Natural killer cell (primary cell): ENCODE measurements around the gene PATJ. TPM values are rescaled to one million over a fixed set of nuclear protein-coding genes. Genes with fewer than 3 reads are reported as not detected.

Experiments used
- ATAC-seq, 3 donors: fragments of 150-1000 bp in 2 of 3; fragments of 200-7000 bp in 1 of 3; cut with Tn5 transposase; 1 replicate in 1 of 3; 2 replicates in 2 of 3; pipeline ENCODE4 v1.10.0; 2021; ENCODE audit warnings: mild to moderate bottlenecking in 2 of 3, moderate library complexity in 2 of 3
- DNase-seq, 2 donors: peaks; one replicate each; pipeline versions ENCODE4 v3.0.0 to v3.0.0-alpha.2; 2013 to 2021; ENCODE audit warnings: mixed read lengths in 1 of 2
- H3K27ac ChIP-seq: one replicate; pipeline ENCODE4 v1.5.1; 2013; ENCODE audit warnings: mild to moderate bottlenecking, low read length
- H3K27me3 ChIP-seq: one replicate; pipeline ENCODE4 v1.6.1; 2013; ENCODE audit warnings: low read length; ENCODE audit not compliant: control insufficient read depth, insufficient read depth
- H3K36me3 ChIP-seq: one replicate; pipeline ENCODE4 v1.6.1; 2013; ENCODE audit warnings: low read length; ENCODE audit not compliant: control insufficient read depth, insufficient read depth
- H3K4me1 ChIP-seq: one replicate; pipeline ENCODE4 v1.6.1; 2013; ENCODE audit warnings: low read length; ENCODE audit not compliant: control insufficient read depth, insufficient read depth
- H3K4me3 ChIP-seq: one replicate; pipeline ENCODE4 v1.5.1; 2013; ENCODE audit warnings: low read length
- H3K9me3 ChIP-seq: one replicate; pipeline ENCODE4 v1.6.1; 2013; ENCODE audit warnings: low read length; ENCODE audit not compliant: control insufficient read depth, insufficient read depth
- H3K27ac Mint-ChIP-seq, 2 donors: one replicate each; pipeline ENCODE4 v1.8.0; 2022; ENCODE audit warnings: mild to moderate bottlenecking in 2 of 2, mixed read lengths in 2 of 2, moderate library complexity in 1 of 2
- H3K27me3 Mint-ChIP-seq, 2 donors: one replicate each; pipeline ENCODE4 v1.8.0; 2022; ENCODE audit warnings: low read depth in 2 of 2, mixed read lengths in 2 of 2
- H3K36me3 Mint-ChIP-seq: one replicate; pipeline ENCODE4 v1.8.0; 2022; ENCODE audit warnings: mixed read lengths
- H3K4me1 Mint-ChIP-seq, 2 donors: one replicate each; pipeline ENCODE4 v1.8.0; 2022; ENCODE audit warnings: mixed read lengths in 2 of 2
- H3K4me3 Mint-ChIP-seq: one replicate; pipeline ENCODE4 v1.8.0; 2022; ENCODE audit warnings: mild to moderate bottlenecking, moderate library complexity, mixed read lengths
- H3K9me3 Mint-ChIP-seq, 2 donors: one replicate each; pipeline ENCODE4 v1.8.0; 2022; ENCODE audit warnings: mixed read lengths in 2 of 2
- WGBS: methylation state at CpG from one replicate; pipeline ENCODE4 v1.1.7; 2013; ENCODE audit warnings: missing lambda C conversion rate; ENCODE audit not compliant: insufficient coverage; 5-methylcytosine and 5-hydroxymethylcytosine counted together
- intact Hi-C: fragments of 100-400 bp; cut with micrococcal nuclease; formaldehyde crosslinking; loops from one replicate; pipeline ENCODE4 v1.14.2; 2022
- total RNA-seq, 4 donors: library from RNA; stranded (reverse); fragments of 120-200 nt in 1 of 4; gene quantifications; one replicate each; pipeline versions ENCODE4 v1.2.3 to v1.2.4, GENCODE V29; 2013 to 2022
- TF ChIP-seq, protein P1 (sequence below): fragments of 200-600 bp; IDR thresholded peaks from one replicate; pipeline ENCODE4 v1.8.0; 2022; ENCODE audit warnings: antibody characterized with exemption

PATJ gene
- total RNA-seq, 3 donors from 2014 or later (not counting 1 experiment from before 2014, with no cell fraction given), result 15.0 to 18.5 (median 16.7) TPM

DNA sequence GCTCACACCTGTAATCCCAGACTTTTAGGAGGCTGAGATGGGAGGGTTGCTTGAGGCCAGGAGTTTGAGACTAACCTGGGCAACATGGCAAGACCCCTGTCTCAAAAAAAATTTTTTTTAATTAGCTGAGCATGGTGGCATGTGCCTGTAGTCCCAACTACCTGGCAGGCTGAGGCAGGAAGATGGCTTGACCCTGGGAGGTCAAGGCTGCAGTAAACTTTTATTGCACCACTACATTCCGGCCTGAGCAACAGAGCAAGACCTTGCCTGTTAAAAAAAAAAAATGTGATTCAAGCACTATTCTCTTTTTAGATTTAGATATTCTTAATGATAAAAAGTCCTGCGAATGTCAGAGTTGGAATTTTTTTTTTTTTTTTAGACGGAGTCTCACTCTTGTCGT lies 349.8 kb downstream of the PATJ start:
- 100% methylated on average over 1 of the region's 4 CpGs for WGBS
- Histone ChIP-seq H3K4me3 (no peak overlapping the region), H3K36me3 (no peaks in the 10 kb centered on the region), H3K4me1 (no peaks in the 10 kb centered on the region), H3K27me3 (no peaks in the 10 kb centered on the region), H3K9me3 (no peaks in the 10 kb centered on the region), H3K27ac (no peak overlapping the region)
- ATAC-seq, result no peak
- H3K27ac Mint-ChIP-seq, result no peak overlapping the region
- H3K4me3 Mint-ChIP-seq, result no peak overlapping the region
- intact Hi-C loops, result no loop called here
- TF ChIP-seq, protein P1, sequence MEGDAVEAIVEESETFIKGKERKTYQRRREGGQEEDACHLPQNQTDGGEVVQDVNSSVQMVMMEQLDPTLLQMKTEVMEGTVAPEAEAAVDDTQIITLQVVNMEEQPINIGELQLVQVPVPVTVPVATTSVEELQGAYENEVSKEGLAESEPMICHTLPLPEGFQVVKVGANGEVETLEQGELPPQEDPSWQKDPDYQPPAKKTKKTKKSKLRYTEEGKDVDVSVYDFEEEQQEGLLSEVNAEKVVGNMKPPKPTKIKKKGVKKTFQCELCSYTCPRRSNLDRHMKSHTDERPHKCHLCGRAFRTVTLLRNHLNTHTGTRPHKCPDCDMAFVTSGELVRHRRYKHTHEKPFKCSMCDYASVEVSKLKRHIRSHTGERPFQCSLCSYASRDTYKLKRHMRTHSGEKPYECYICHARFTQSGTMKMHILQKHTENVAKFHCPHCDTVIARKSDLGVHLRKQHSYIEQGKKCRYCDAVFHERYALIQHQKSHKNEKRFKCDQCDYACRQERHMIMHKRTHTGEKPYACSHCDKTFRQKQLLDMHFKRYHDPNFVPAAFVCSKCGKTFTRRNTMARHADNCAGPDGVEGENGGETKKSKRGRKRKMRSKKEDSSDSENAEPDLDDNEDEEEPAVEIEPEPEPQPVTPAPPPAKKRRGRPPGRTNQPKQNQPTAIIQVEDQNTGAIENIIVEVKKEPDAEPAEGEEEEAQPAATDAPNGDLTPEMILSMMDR, result no peak
- no peaks in the 10 kb centered on the region for H3K9me3 Mint-ChIP-seq
- no peaks in the 10 kb centered on the region for H3K27me3 Mint-ChIP-seq
- DNase-seq, result no peak
- H3K36me3 Mint-ChIP-seq, result no peaks in the 10 kb centered on the region
- no peaks in the 10 kb centered on the region for H3K4me1 Mint-ChIP-seq

DNA sequence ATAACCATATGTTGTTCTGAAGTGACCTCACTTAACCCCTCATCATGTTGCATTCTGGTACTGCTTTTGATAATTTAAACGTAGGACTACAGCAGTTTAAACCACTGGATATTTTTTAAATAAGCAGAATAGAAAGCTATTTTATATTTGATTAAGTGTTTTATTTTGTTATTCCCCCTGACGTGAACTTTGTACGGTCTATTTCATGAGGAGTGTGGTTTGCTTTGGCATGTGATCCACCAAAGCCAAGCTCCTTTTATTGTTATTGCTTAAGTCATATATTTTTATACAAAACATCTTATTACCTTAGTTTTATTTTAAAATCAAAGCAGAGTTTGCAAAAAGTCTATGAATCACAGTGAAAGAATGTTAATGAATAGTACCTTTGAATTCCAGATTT lies 351.0 kb downstream of the PATJ start:
- Mint-ChIP-seq H3K4me3 (no peak overlapping the region), H3K36me3 (no peaks in the 10 kb centered on the region), H3K27me3 (no peaks in the 10 kb centered on the region), H3K4me1 (no peaks in the 10 kb centered on the region), H3K27ac (no peak overlapping the region), H3K9me3 (no peaks in the 10 kb centered on the region)
- H3K9me3 ChIP-seq, result no peaks in the 10 kb centered on the region
- TF ChIP-seq, protein P1, result no peak
- no peaks in the 10 kb centered on the region for H3K36me3 ChIP-seq
- DNase-seq, result no peak
- H3K4me3 ChIP-seq, result no peak overlapping the region
- WGBS, result 100% methylated on average over 2 of the region's 3 CpGs
- no peaks in the 10 kb centered on the region for H3K27me3 ChIP-seq
- no peak overlapping the region for H3K27ac ChIP-seq
- no peaks in the 10 kb centered on the region for H3K4me1 ChIP-seq
- intact Hi-C loops, result no loop called here
- ATAC-seq, result no peak

DNA sequence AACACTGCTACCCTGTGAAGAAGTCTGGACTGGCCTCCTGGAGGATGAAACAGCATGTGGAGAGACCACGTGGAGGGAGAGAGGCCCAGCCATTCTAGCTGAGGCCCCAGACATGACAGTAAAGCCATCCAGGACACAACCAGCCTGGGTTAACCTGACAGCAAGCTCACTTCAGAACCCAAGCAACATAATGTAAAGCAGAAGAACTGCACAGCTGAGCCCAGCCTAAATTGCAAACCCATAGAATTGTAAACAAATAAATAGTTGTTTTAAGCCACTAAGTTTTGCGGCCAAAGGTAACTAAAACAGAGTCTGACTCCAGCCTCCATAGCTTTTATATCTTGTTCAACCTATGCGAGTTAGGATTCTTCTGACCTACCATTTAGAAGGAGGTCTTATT lies 355.2 kb downstream of the PATJ start:
- H3K4me3 Mint-ChIP-seq, result no peak overlapping the region
- H3K9me3 Mint-ChIP-seq, result no peaks in the 10 kb centered on the region
- Histone ChIP-seq H3K27ac (no peak overlapping the region), H3K36me3 (no peaks in the 10 kb centered on the region), H3K4me3 (no peak overlapping the region), H3K9me3 (no peaks in the 10 kb centered on the region), H3K4me1 (no peaks in the 10 kb centered on the region), H3K27me3 (no peaks in the 10 kb centered on the region)
- DNase-seq, result no peak
- TF ChIP-seq, protein P1, result no peak
- intact Hi-C loops, result no loop called here
- 87% methylated on average over 2 of the region's 3 CpGs for WGBS
- H3K4me1 Mint-ChIP-seq, result no peaks in the 10 kb centered on the region
- H3K27me3 Mint-ChIP-seq, result no peaks in the 10 kb centered on the region
- no peak for ATAC-seq
- H3K27ac Mint-ChIP-seq, result no peak overlapping the region
- no peaks in the 10 kb centered on the region for H3K36me3 Mint-ChIP-seq

GRCh38 chr1:62100442-62100841 lies 358.2 kb downstream of the PATJ start:
- H3K27me3 ChIP-seq, result no peaks in the 10 kb centered on the region
- no peaks in the 10 kb centered on the region for H3K4me1 ChIP-seq
- H3K36me3 ChIP-seq, result no peaks in the 10 kb centered on the region
- 100% methylated on average over 1 of the region's 2 CpGs for WGBS
- H3K9me3 ChIP-seq, result no peaks in the 10 kb centered on the region
- TF ChIP-seq, protein P1, result no peak
- Mint-ChIP-seq H3K36me3 (no peaks in the 10 kb centered on the region), H3K4me1 (no peaks in the 10 kb centered on the region), H3K27me3 (no peaks in the 10 kb centered on the region), H3K9me3 (no peaks in the 10 kb centered on the region), H3K4me3 (no peak overlapping the region), H3K27ac (no peak overlapping the region)
- intact Hi-C loops, result no loop called here
- no peak overlapping the region for H3K27ac ChIP-seq
- ATAC-seq (no peak), DNase-seq (no peak)
- no peak overlapping the region for H3K4me3 ChIP-seq
